Liver (tissue), 9 donors: ENCODE results near the gene KLHDC3. TPM values are rescaled to one million over a fixed set of nuclear protein-coding genes. Genes with fewer than 3 reads are reported as not detected.

Source experiments
- DNase-seq: peaks from one replicate; pipeline ENCODE4 v3.0.0-alpha.2; 2017; ENCODE audit warnings: low spot score
- H3K27ac ChIP-seq, 2 donors: one replicate each; pipeline ENCODE4 v1.7.0; 2013; ENCODE audit warnings: inconsistent platforms in 2 of 2, low read length in 2 of 2, control low read depth in 1 of 2, low read depth in 1 of 2, mild to moderate bottlenecking in 1 of 2
- H3K27me3 ChIP-seq, 4 donors: one replicate each; pipeline versions ENCODE4 v1.6.1 to v1.7.0; 2013; ENCODE audit warnings: low read length in 3 of 4, inconsistent platforms in 1 of 4, mild to moderate bottlenecking in 1 of 4, moderate library complexity in 1 of 4; ENCODE audit not compliant: control insufficient read depth in 4 of 4, insufficient read depth in 4 of 4
- H3K36me3 ChIP-seq, 4 donors: one replicate each; pipeline versions ENCODE4 v1.6.1 to v1.7.0; 2013; ENCODE audit warnings: low read length in 3 of 4, mild to moderate bottlenecking in 3 of 4, low read depth in 1 of 4, moderate library complexity in 1 of 4; ENCODE audit not compliant: control insufficient read depth in 4 of 4, insufficient read depth in 3 of 4
- H3K4me1 ChIP-seq, 4 donors: one replicate each; pipeline versions ENCODE4 v1.6.1 to v1.7.0; 2013; ENCODE audit warnings: low read length in 3 of 4, mild to moderate bottlenecking in 3 of 4, moderate library complexity in 1 of 4; ENCODE audit not compliant: control insufficient read depth in 4 of 4, insufficient read depth in 4 of 4
- H3K4me3 ChIP-seq, 3 donors: one replicate each; pipeline versions ENCODE4 v1.6.1 to v1.7.0; 2013; ENCODE audit warnings: low read length in 3 of 3, control low read depth in 1 of 3, low read depth in 1 of 3, mild to moderate bottlenecking in 1 of 3
- H3K9ac ChIP-seq, 2 donors: one replicate each; pipeline ENCODE4 v1.7.0; 2013; ENCODE audit warnings: low read length in 2 of 2, mild to moderate bottlenecking in 2 of 2, moderate library complexity in 2 of 2, control low read depth in 1 of 2, low read depth in 1 of 2
- H3K9me3 ChIP-seq, 4 donors: one replicate each; pipeline versions ENCODE4 v1.6.1 to v1.7.0; 2013; ENCODE audit warnings: low read length in 3 of 4; ENCODE audit not compliant: control insufficient read depth in 4 of 4
- ATF3 ChIP-seq: IDR thresholded peaks from 2 replicates; pipeline ENCODE4 v1.6.1; 2016; ENCODE audit warnings: antibody characterized with exemption
- CTCF ChIP-seq: fragments of 150-350 bp; IDR thresholded peaks from 2 replicates; pipeline ENCODE4 v1.5.1; 2017; ENCODE audit warnings: improper control_type of control experiment, low read depth, low read length; ENCODE audit not compliant: missing input control
- EGR1 ChIP-seq, 2 donors: IDR thresholded peaks; 2 replicates each; pipeline ENCODE4 v1.6.1; 2016 to 2018; ENCODE audit warnings: antibody characterized with exemption in 2 of 2, low read depth in 2 of 2
- FOXA1 ChIP-seq: IDR thresholded peaks from 2 replicates; pipeline ENCODE4 v1.6.1; 2016; ENCODE audit warnings: antibody characterized with exemption
- FOXA2 ChIP-seq: IDR thresholded peaks from 2 replicates; pipeline ENCODE4 v1.6.1; 2016; ENCODE audit warnings: antibody characterized with exemption
- GABPA ChIP-seq, 2 donors: IDR thresholded peaks in 1 of 2; conservative IDR thresholded peaks in 1 of 2; 2 replicates each; pipeline ENCODE4 v1.6.1; 2016; ENCODE audit warnings: antibody characterized with exemption in 2 of 2, mild to moderate bottlenecking in 1 of 2, moderate library complexity in 1 of 2
- HNF4A ChIP-seq, 2 donors: conservative IDR thresholded peaks; 2 replicates each; pipeline ENCODE4 v1.6.1; 2016; ENCODE audit warnings: antibody characterized with exemption in 2 of 2, mild to moderate bottlenecking in 2 of 2
- HNF4G ChIP-seq: IDR thresholded peaks from 2 replicates; pipeline ENCODE4 v1.6.1; 2016; ENCODE audit warnings: antibody characterized with exemption
- JUND ChIP-seq, 2 donors: IDR thresholded peaks; 2 replicates each; pipeline ENCODE4 v1.6.1; 2016; ENCODE audit warnings: antibody characterized with exemption in 2 of 2
- MAX ChIP-seq: IDR thresholded peaks from 2 replicates; pipeline ENCODE4 v1.6.1; 2016; ENCODE audit warnings: antibody characterized with exemption
- NR2F2 ChIP-seq: IDR thresholded peaks from 2 replicates; pipeline ENCODE4 v1.6.1; 2016; ENCODE audit warnings: antibody characterized with exemption
- RAD21 ChIP-seq, 2 donors: IDR thresholded peaks; 2 replicates each; pipeline ENCODE4 v1.6.1; 2016; ENCODE audit warnings: antibody characterized with exemption in 2 of 2, mild to moderate bottlenecking in 2 of 2
- REST ChIP-seq: IDR thresholded peaks from 2 replicates; pipeline ENCODE4 v1.6.1; 2016; ENCODE audit warnings: antibody characterized with exemption, mild to moderate bottlenecking
- RXRA ChIP-seq, 2 donors: IDR thresholded peaks; 2 replicates each; pipeline ENCODE4 v1.6.1; 2017 to 2018; ENCODE audit warnings: antibody characterized with exemption in 2 of 2, mild to moderate bottlenecking in 1 of 2
- SP1 ChIP-seq: IDR thresholded peaks from 2 replicates; pipeline ENCODE4 v1.6.1; 2018; ENCODE audit warnings: antibody characterized with exemption, mild to moderate bottlenecking
- TAF1 ChIP-seq: conservative IDR thresholded peaks from 2 replicates; pipeline ENCODE4 v1.6.1; 2016; ENCODE audit warnings: antibody characterized with exemption, mild to moderate bottlenecking
- YY1 ChIP-seq: IDR thresholded peaks from 2 replicates; pipeline ENCODE4 v1.6.1; 2016; ENCODE audit warnings: antibody characterized with exemption, mild to moderate bottlenecking
- ZBTB33 ChIP-seq: IDR thresholded peaks from 2 replicates; pipeline ENCODE4 v1.6.1; 2016; ENCODE audit warnings: antibody characterized with exemption
- WGBS: extraction: QIAGEN DNeasy Blood & Tissue Kit; methylation state at CpG from one replicate; pipeline ENCODE4 v1.1.7; 2013; 5-methylcytosine and 5-hydroxymethylcytosine counted together
- polyA plus RNA-seq, 2 donors: library from polyadenylated mRNA; stranded (reverse) in 1 of 2; unstranded in 1 of 2; fragments of 200-250 nt in 1 of 2; fragments of >200 nt in 1 of 2; fragmentation: Nextera tagmentation in 1 of 2; extraction: Ambion mirVana in 1 of 2; gene quantifications; one replicate each; pipeline versions ENCODE4 v1.2.1 to v1.2.3, GENCODE V29; 2013 to 2015
- total RNA-seq, 2 donors: library from RNA; depleted of rRNA; stranded (reverse); fragments of >200 nt; gene quantifications; one replicate each; pipeline ENCODE4 v1.2.3, GENCODE V29; 2014
- donor health status: healthy.
- donor health status: healthy.
- donor health status: healthy.
- donor health status: healthy.
- donor health status: healthy.

KLHDC3 gene
- total and polyA plus RNA-seq, 4 donors: 30.9 to 66.5 (median 50.6) TPM

- WGBS: 61% methylated on average over 5 of the region's 5 CpGs
- Histone ChIP-seq H3K9me3 (no peaks in the 10 kb centered on the region), H3K9ac (peak overlapping the region; percentile 48 to 53), H3K36me3 (peaks cover 0 to 34% (median 21%) of the 10 kb centered on the region in 4 donors), H3K4me1 (peaks cover 2 to 15% (median 13%) of the 10 kb centered on the region in 4 donors), H3K27me3 (no peaks in the 10 kb centered on the region), H3K4me3 (peak overlapping the region; percentile 92 to 100 (median 94)), H3K27ac (peak overlapping the region; percentile 86 to 95)
- TF ChIP-seq NR2F2: no peak
- TF ChIP-seq SP1: no peak
- TF ChIP-seq HNF4A (conservative IDR thresholded peaks at IDR 0.05): no peak
- no peak for TF ChIP-seq MAX
- TF ChIP-seq TAF1: no peak
- TF ChIP-seq ATF3: no peak
- TF ChIP-seq RAD21 (IDR thresholded peaks at IDR 0.05): no peak
- no peak for TF ChIP-seq RXRA (IDR thresholded peaks at IDR 0.05)
- TF ChIP-seq JUND (IDR thresholded peaks at IDR 0.05): no peak
- TF ChIP-seq YY1: no peak
- no peak for TF ChIP-seq FOXA1
- TF ChIP-seq GABPA (IDR thresholded peaks at IDR 0.05 in 1 of 2, conservative IDR thresholded peaks at IDR 0.05 in 1 of 2): no peak
- no peak for TF ChIP-seq HNF4G
- no peak for TF ChIP-seq CTCF
- DNase-seq: no peak
These were observed 6.8 kb downstream of the KLHDC3 start for GRCh38 chr6:43020847-43021246.

GRCh38 chr6:43021270-43022047, 7.4 kb downstream of the KLHDC3 start, which contains the start of gene RRP36:
TSS of gene RRP36 (plus strand) at chr6:43021623. CDS start at chr6:43021655, 32 bp downstream.
- H3K4me1 ChIP-seq: peaks cover 2 to 13% (median 11%) of the 10 kb centered on the region in 4 donors
- WGBS: 1% methylated on average over 56 of the region's 56 CpGs
- H3K9ac ChIP-seq: peak within 1 kb of the TSS; percentile 48 to 53
- no peaks in the 10 kb centered on the region for H3K9me3 ChIP-seq
- H3K4me3 ChIP-seq: peak within 1 kb of the TSS; percentile 92 to 100 (median 94)
- DNase-seq: peak; percentile 78
- TF ChIP-seq ATF3: no peak
- peak; percentile 67 to 89 for TF ChIP-seq GABPA (IDR thresholded peaks at IDR 0.05 in 1 of 2, conservative IDR thresholded peaks at IDR 0.05 in 1 of 2)
- no peak for TF ChIP-seq REST
- no peak for TF ChIP-seq ZBTB33
- TF ChIP-seq MAX: no peak
- no peak for TF ChIP-seq CTCF
- TF ChIP-seq SP1: peak; percentile 9
- TF ChIP-seq FOXA1: no peak
- TF ChIP-seq RAD21 (IDR thresholded peaks at IDR 0.05): no peak
- peak; percentile 87 for TF ChIP-seq YY1
- TF ChIP-seq JUND (IDR thresholded peaks at IDR 0.05): no peak
- no peak for TF ChIP-seq EGR1 (IDR thresholded peaks at IDR 0.05; ENCODE audit: low read depth in 2 of 2)
- TF ChIP-seq NR2F2: no peak
- no peak for TF ChIP-seq HNF4G
- no peak for TF ChIP-seq TAF1
- TF ChIP-seq RXRA (IDR thresholded peaks at IDR 0.05): peak in 1 of 2 donors; percentile 12
- TF ChIP-seq HNF4A (conservative IDR thresholded peaks at IDR 0.05): no peak
- no peak for TF ChIP-seq FOXA2
- H3K27me3 ChIP-seq: no peaks in the 10 kb centered on the region
- peak within 1 kb of the TSS; percentile 86 to 95 for H3K27ac ChIP-seq
- H3K36me3 ChIP-seq: peaks cover 0 to 41% (median 24%) of the 10 kb centered on the region in 4 donors
